Kidney tubule cell (primary cell): Measurements from ENCODE around the gene SLC5A12.
"Not testable (repeated sequence)": the region's sequence is repeated elsewhere in the genome, so short reads cannot be mapped to it uniquely, and the experiment has no call there.

ENCODE experiments used
- DNase-seq: peaks from one replicate; pipeline ENCODE4 v3.0.0-alpha.2; 2018; ENCODE audit warnings: low spot score

The SLC5A12 gene

DNA sequence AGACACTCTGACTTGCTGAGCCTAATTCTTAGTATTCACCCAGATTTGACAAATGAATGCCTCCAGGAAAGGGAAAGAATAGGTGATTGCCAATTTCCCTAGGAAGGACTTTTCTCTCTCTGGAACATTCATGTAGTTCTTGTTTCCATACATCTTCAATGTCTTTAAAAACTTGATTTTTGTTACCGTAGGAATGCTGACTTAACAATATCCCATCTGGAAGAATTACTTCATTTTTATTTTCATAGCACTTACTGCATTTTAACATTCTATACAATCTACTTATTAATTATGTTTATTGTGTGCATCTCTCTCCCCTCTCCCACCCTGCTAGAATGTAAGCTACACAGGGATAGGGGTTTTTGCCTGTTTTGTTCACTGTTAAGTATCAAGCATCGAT, 66.6 kb downstream of the SLC5A12 start:
- no peak for DNase-seq

DNA sequence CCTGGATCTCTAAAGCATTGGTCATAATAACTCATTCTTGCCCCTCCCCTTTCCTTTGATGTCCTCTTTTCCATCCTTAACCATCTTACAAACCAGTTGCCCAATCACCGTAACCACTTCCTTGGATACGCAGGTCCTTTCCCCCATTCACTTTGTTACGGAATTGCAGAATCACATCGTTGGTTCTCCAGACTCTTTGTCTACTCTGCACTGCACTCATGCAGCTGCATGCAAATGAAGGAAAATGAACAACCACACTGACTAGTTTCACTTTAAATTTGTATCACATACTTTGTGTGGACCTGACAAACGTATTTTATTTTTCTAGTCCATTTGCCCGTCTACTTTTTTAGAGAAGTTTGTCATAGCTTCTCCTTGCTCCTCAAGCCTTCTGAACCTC, 69.9 kb downstream of the SLC5A12 start:
- no peak for DNase-seq

DNA sequence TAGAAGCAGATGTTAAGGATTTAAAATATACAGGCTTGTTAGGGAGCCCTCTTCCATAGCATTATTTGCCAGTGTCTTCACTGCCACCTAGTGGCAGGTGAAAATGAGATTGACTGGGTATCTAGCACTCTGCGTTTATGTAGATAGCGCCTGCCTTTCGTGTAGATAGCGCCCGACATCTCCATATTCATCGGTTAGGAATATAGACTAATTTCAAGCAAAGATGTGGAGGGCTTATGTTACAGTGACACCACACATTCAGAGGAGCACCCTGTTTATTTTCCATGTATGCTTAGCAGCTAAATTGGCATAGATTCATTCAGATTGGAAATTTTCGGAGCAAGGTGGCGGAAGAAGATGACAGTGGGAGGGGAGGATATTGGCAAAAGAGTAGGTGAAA, 72.0 kb downstream of the SLC5A12 start:
- DNase-seq = peak; percentile 66

DNA sequence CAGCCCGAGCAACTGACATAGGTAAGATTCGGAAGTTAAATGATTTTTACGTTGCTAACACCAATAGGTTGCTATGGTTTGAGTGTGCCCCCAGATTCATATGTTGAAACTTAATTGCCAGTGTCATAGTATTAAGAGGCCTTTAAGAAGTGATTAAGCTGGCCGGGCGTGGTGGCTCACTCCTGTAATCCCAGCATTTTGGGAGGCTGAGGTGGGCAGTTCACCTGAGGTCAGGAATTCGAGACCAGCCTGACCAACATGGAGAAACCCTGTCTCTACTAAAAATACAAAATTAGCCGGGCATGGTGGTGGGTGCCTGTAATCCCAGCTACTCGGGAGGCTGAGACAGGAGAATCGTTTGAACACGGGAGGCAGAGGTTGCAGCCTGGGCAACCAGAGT, 78.5 kb downstream of the SLC5A12 start:
- not testable (repeated sequence) for DNase-seq

DNA sequence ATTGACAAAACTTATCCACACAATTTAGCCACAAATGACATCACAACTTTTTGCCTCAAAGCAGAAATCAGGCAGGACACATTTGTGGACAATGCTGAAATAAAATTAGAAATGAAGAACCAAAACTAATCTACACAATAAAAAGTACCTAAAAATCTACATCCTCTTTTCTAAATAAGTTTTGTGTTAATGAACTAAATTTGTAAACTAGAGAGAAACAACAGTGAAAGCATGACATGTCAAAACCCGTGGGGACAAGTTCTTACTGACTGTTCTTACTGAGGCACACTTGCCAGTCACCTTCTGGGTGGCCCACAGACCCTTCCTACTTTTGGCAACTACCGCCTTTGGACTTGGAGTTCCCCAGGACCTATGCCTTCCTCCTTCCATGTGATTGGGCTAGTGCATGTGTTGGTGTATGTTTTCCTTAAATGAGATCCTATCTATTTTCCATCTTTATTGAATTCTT, 89.1 kb downstream of the SLC5A12 start:
- DNase-seq = no peak

GRCh38 chr11:26626346-26626745, 95.5 kb downstream of the SLC5A12 start:
- DNase-seq = no peak

- peak; percentile 39 for DNase-seq
Observed at GRCh38 chr11:26623076-26623659, 98.7 kb downstream of the SLC5A12 start.

GRCh38 chr11:26622181-26622580, 99.7 kb downstream of the SLC5A12 start:
- DNase-seq = no peak

DNA sequence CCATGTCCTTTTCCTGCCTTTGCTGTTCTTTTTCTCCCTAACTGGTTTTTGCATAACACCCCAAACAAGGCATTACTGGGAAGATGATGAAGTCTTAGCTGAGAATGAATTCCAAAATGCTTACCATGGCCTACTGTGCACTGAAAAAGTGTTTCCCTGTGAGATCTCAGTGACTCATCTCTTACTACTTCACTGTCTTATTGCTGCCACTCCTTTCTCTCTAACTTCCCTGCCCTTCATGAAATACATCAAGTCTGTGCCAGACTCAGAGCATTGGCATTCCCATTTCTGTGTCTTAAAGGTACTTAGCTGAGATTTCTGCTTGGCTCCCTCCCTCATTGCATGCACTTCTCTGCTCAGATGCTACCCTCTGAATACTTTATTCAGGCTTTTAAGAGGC, 100.7 kb downstream of the SLC5A12 start:
- DNase-seq = peak; percentile 88

DNA sequence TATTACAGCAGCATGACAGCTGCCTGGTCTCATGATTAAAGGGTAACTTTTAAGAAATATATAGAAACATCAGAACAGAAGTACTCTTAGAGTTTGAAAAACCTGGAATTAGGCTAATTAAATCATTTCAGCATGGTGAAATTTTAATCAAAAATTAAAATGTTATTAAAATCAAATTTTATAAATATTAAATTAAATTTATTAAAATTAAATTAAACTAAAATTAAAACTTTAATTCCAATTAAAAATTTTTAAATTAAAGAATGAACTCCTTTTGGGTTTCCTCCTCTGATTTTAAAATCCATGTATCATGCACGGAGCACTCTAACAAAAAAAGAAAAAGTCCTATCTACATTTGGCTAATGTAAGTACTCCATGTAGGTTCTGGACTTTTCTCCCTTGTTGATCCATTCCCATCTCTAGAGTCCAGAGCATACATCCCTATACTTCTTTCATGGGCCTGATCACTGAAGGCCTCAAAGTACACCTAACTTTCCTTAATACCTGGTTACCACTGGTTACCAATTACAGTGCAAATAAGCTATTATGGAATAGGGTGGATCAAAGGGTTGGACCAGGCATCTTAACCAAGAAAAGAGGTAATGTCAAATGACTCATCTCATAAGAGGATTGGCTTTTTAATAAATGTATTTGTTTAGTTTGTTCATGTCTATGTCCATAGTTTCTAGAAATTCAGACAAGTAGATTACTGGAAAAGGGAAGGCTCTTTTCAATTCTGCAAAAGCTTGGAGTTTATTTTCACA, 101.4 kb downstream of the SLC5A12 start:
- DNase-seq = peak; percentile 25

DNA sequence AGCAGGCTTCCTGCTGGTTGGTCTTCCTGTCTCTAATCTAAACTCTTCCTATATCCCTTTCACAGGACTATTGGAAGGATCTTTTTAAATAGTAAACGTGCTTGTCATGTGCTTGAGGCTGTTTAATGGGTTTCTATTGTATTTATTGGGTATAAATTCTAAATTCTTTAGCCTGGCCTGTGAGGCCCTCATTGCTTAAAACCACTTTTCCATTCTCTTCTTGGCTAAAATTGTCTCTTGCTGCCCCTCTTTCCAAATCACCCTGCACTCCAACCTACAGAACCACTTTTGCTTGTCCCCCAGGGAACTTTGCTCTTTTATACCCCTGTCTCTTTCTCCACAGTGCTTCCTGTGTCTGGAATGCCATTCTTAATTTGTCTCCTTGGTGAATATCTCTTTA, 103.4 kb downstream of the SLC5A12 start:
- no peak for DNase-seq
